Activated CD4-positive, alpha-beta memory T cell treated with anti-CD3 and anti-CD28 coated beads for 36 hours (primary cell): ENCODE data around the gene GCFC2. TPM values are rescaled to one million over a fixed set of nuclear protein-coding genes. Genes with fewer than 3 reads are reported as not detected.
"Not testable (repeated sequence)": the region's sequence is repeated elsewhere in the genome, so short reads cannot be mapped to it uniquely, and the experiment has no call there.

Experiments
- CTCF ChIA-PET: fragments of 350-600 bp; sonication (Branson Sonifier 250); formaldehyde crosslinking; loops from one replicate; lab custom pipeline; 2021; ENCODE audit warnings: antibody characterized with exemption, inconsistent platforms; lab: Charles Lee
- POLR2A ChIA-PET: fragments of 350-600 bp; sonication (Branson Sonifier 250); formaldehyde crosslinking; loops from one replicate; lab custom pipeline; 2021; ENCODE audit warnings: antibody characterized with exemption; lab: Charles Lee
- DNase-seq: peaks from one replicate; pipeline ENCODE4 v3.0.0-alpha.2; 2020
- H3K27ac Mint-ChIP-seq: one replicate; pipeline ENCODE4 v1.8.0; 2021; ENCODE audit warnings: mixed read lengths
- H3K27me3 Mint-ChIP-seq: one replicate; pipeline ENCODE4 v1.8.0; 2021; ENCODE audit warnings: mixed read lengths
- H3K36me3 Mint-ChIP-seq: one replicate; pipeline ENCODE4 v1.8.0; 2021; ENCODE audit warnings: mixed read lengths
- H3K4me1 Mint-ChIP-seq: one replicate; pipeline ENCODE4 v1.8.0; 2021; ENCODE audit warnings: low read depth, mixed read lengths
- H3K4me3 Mint-ChIP-seq: one replicate; pipeline ENCODE4 v1.8.0; 2021; ENCODE audit warnings: mild to moderate bottlenecking, mixed read lengths
- H3K9me3 Mint-ChIP-seq: one replicate; pipeline ENCODE4 v1.8.0; 2021; ENCODE audit warnings: mixed read lengths
- intact Hi-C: fragments of 100-400 bp; cut with micrococcal nuclease; formaldehyde crosslinking; loops from one replicate; pipeline ENCODE4 v1.15.1; 2023
- total RNA-seq, 2 experiments: library from RNA; stranded (reverse); gene quantifications; one replicate each; pipeline ENCODE4 v1.2.3, GENCODE V29; 2021

The GCFC2 gene
- total RNA-seq, 2 experiments from 2014 or later: 29.2 to 30.7 TPM

GRCh38 chr2:75711590-75711989, 875 bp upstream of the GCFC2 start:
- H3K36me3 Mint-ChIP-seq, H3K9me3 Mint-ChIP-seq, H3K27me3 Mint-ChIP-seq, DNase-seq, POLR2A ChIA-PET: not testable (repeated sequence)
- CTCF ChIA-PET: interaction anchor here (2.3 kb wide), 1 partner anchor 71 kb away, joined by 7 read pairs; no protein-coding TSS in a partner anchor
- intact Hi-C loops: loop anchor here (1.0 to 2.0 kb wide), 2 partner anchors 65 to 753 kb away; partner anchors contain the start of genes MRPL19 and POLE4
- Mint-ChIP-seq H3K27ac (peak overlapping the region; percentile 95), H3K4me3 (peak overlapping the region; percentile 91), H3K4me1 (peaks cover 25% of the 10 kb centered on the region)

DNA sequence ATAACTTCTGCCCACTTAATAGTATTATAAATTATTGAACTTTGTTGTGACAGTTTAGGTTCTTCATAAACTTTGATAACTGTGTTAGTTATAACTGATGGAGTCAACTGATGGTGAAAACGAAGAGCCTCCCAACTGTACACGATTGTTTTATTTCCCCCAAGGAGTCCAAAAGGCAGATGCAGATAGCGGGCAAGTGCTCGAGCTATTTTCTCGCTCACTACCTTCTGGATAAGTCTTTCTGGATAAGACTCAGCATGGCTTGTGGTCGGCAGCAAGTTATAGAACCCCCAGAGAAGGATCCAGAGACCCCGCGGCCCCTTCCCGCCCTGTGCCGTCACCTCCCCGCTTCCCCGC, 517 bp downstream of the GCFC2 start:
- H3K27me3 Mint-ChIP-seq: peaks cover under 1% of the 10 kb centered on the region

GRCh38 chr2:75709297-75709696, 1.4 kb downstream of the GCFC2 start:
- Mint-ChIP-seq H3K4me1 (peaks cover 28% of the 10 kb centered on the region), H3K4me3 (peak overlapping the region; percentile 71), H3K9me3 (no peaks in the 10 kb centered on the region), H3K27me3 (no peaks in the 10 kb centered on the region), H3K27ac (peak overlapping the region; percentile 10), H3K36me3 (peaks cover 25% of the 10 kb centered on the region)
- ChIA-PET POLR2A (no interaction called here), CTCF (interaction anchor here (0.6 to 2.7 kb wide), 6 partner anchors 8 to 69 kb away, joined by 3 to 6 read pairs (median 4); no protein-coding TSS in a partner anchor)
- no peak for DNase-seq
- intact Hi-C loops: no loop called here

More for the DNA sequence above, 517 bp downstream of the GCFC2 start:
- POLR2A ChIA-PET: interaction anchor here (1.0 to 1.6 kb wide), 2 partner anchors 41 to 63 kb away, joined by 3 to 11 read pairs; partner anchors contain the start of gene MRPL19
- CTCF ChIA-PET: interaction anchor here (0.6 to 2.3 kb wide), 5 partner anchors 31 to 70 kb away, joined by 3 to 7 read pairs (median 6); partner anchors contain the start of gene MRPL19
- Mint-ChIP-seq H3K9me3 (no peaks in the 10 kb centered on the region), H3K36me3 (peaks cover 16% of the 10 kb centered on the region), H3K4me3 (peak overlapping the region; percentile 91), H3K27ac (peak overlapping the region; percentile 95), H3K4me1 (peaks cover 32% of the 10 kb centered on the region)
- no peak for DNase-seq
- intact Hi-C loops: loop anchor here (2.0 kb wide), 1 partner anchor 751 kb away; the partner anchor contains the start of gene POLE4

DNA sequence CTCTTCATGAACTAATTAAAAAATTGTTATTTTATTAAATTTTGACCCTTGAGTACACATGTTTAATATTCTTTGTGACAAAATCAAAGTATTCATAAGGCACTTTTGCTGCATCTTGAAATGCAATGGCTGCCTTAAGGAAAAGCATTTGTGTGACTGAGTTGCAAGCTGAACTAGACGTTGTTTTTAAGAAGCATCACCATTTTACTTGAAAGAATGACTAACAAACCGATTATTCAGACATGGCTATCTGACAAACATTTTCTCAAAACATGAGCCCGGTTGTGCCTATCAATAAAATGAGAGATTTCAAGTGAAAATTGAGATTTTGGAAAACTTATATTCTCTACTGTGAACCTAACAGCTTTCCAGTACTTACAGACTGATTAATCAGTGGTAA, 2.8 kb downstream of the GCFC2 start:
- ChIA-PET CTCF (interaction anchor here (2.7 kb wide), 1 partner anchor 68 kb away, joined by 6 read pairs; no protein-coding TSS in a partner anchor), POLR2A (no interaction called here)
- H3K4me1 Mint-ChIP-seq: peaks cover 28% of the 10 kb centered on the region
- H3K36me3 Mint-ChIP-seq: peaks cover 35% of the 10 kb centered on the region
- peak overlapping the region; percentile 23 for H3K4me3 Mint-ChIP-seq
- no peak overlapping the region for H3K27ac Mint-ChIP-seq
- H3K27me3 Mint-ChIP-seq: no peaks in the 10 kb centered on the region
- DNase-seq: no peak
- intact Hi-C loops: loop anchor here (2.0 kb wide), 1 partner anchor 23 kb away; no protein-coding TSS in a partner anchor
- H3K9me3 Mint-ChIP-seq: no peaks in the 10 kb centered on the region

DNA sequence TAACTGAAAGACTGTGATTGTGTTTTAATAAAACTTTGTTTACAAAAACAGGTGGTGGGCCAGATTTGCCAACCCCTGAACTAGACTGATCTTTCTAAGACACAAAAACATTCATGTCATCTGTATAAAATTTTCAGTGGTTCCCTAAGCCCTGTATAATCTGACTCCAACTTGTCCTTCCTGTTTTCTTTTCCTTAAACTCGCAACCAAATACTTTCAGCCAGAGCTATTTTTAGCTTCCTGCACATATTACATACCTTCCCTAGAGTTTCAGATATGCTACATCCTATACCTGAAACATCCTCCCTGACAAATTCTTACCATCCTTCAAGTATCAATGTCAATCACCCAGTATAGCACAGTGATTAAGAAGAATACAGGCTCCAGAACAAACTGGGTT, 4.8 kb downstream of the GCFC2 start:
- intact Hi-C loops: loop anchor here (2.0 kb wide), 1 partner anchor 21 kb away; no protein-coding TSS in a partner anchor
- Mint-ChIP-seq H3K36me3 (peaks cover 45% of the 10 kb centered on the region), H3K9me3 (no peaks in the 10 kb centered on the region), H3K27ac (no peak overlapping the region), H3K27me3 (no peaks in the 10 kb centered on the region), H3K4me3 (no peak overlapping the region), H3K4me1 (peaks cover 23% of the 10 kb centered on the region)
- no peak for DNase-seq
- CTCF ChIA-PET: interaction anchor here (1.4 kb wide), 1 partner anchor 29 kb away, joined by 4 read pairs; no protein-coding TSS in a partner anchor
- POLR2A ChIA-PET: no interaction called here

DNA sequence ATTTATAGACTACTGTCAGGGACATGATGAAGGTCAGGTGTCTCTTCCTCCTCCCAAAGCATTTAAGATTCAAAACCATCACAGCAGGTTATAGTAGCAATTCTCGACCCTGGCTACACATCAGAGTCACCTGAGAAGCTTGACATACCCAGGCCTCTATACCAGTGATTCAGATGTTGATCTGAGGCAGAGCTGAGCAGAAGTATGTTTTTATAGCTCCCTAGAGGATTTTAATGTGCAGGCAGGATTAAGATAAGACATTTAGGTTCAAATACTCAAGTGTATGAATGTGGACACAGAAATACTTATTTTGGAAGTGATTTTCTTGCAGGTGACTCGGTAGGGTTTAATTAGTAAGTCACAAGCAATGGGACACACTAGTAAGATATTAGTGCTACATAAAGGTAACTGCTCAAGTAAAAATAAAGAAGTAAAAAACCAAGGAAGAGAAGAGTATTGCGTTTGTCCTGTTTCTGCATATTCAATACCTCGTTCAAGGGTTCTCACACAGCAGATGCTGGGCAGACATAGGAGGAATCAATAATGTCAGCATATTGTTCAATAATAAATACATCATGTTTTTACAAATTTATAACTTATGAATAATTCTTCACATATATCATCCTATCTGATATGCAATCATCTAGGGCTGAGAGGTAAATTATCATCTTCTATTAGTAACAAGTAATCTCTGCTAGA, 7.0 kb downstream of the GCFC2 start:
- Mint-ChIP-seq H3K27ac (no peak overlapping the region), H3K4me3 (no peak overlapping the region), H3K36me3 (peaks cover 59% of the 10 kb centered on the region), H3K4me1 (peaks cover 18% of the 10 kb centered on the region), H3K27me3 (no peaks in the 10 kb centered on the region), H3K9me3 (no peaks in the 10 kb centered on the region)
- intact Hi-C loops: no loop called here
- no peak for DNase-seq
- ChIA-PET CTCF (no interaction called here), POLR2A (no interaction called here)

GRCh38 chr2:75702593-75702992, 8.1 kb downstream of the GCFC2 start:
- H3K4me1 Mint-ChIP-seq: peaks cover 11% of the 10 kb centered on the region
- DNase-seq: no peak
- H3K27me3 Mint-ChIP-seq: no peaks in the 10 kb centered on the region
- H3K4me3 Mint-ChIP-seq: no peak overlapping the region
- H3K9me3 Mint-ChIP-seq: no peaks in the 10 kb centered on the region
- ChIA-PET POLR2A (no interaction called here), CTCF (no interaction called here)
- peaks cover 65% of the 10 kb centered on the region for H3K36me3 Mint-ChIP-seq
- intact Hi-C loops: no loop called here
- no peak overlapping the region for H3K27ac Mint-ChIP-seq

- Mint-ChIP-seq H3K27ac (no peak overlapping the region), H3K36me3 (peaks cover 56% of the 10 kb centered on the region), H3K27me3 (no peaks in the 10 kb centered on the region), H3K4me3 (no peak overlapping the region), H3K4me1 (no peaks in the 10 kb centered on the region), H3K9me3 (no peaks in the 10 kb centered on the region)
- intact Hi-C loops: no loop called here
- no peak for DNase-seq
- ChIA-PET CTCF (interaction anchor here (1.5 kb wide), 1 partner anchor 22 kb away, joined by 3 read pairs; no protein-coding TSS in a partner anchor), POLR2A (no interaction called here)
Observed at GRCh38 chr2:75698918-75699317, 11.8 kb downstream of the GCFC2 start.

DNA sequence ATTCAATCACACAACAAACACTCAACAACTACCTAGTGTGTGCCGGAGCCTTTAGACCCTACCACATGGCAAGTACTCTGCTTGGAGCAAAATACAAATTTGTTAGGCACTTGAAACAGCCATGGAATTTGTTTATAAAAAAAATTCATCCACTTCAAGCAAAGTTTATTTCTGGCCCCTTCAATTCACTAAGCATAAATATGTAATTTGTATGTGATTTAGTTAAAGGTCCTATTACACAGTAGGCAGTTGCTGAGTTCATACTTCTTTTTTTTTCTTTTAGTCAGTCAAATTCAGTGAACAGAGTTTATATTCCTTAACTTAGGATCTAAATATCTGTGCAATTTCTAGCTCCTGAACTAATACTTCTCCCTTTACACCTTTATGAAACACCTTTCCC, 22.5 kb downstream of the GCFC2 start:
- ChIA-PET CTCF (no interaction called here), POLR2A (no interaction called here)
- no peaks in the 10 kb centered on the region for H3K27me3 Mint-ChIP-seq
- intact Hi-C loops: no loop called here
- H3K27ac Mint-ChIP-seq: no peak overlapping the region
- H3K4me3 Mint-ChIP-seq: no peak overlapping the region
- peaks cover 40% of the 10 kb centered on the region for H3K36me3 Mint-ChIP-seq
- DNase-seq: no peak
- H3K4me1 Mint-ChIP-seq: peaks cover 12% of the 10 kb centered on the region
- H3K9me3 Mint-ChIP-seq: no peaks in the 10 kb centered on the region

GRCh38 chr2:75683430-75683829, 27.3 kb downstream of the GCFC2 start:
- POLR2A ChIA-PET, H3K27ac Mint-ChIP-seq, CTCF ChIA-PET, H3K4me3 Mint-ChIP-seq, H3K27me3 Mint-ChIP-seq, H3K9me3 Mint-ChIP-seq, DNase-seq, intact Hi-C loops: not testable (repeated sequence)
- H3K36me3 Mint-ChIP-seq: peaks cover 45% of the 10 kb centered on the region
- peaks cover 12% of the 10 kb centered on the region for H3K4me1 Mint-ChIP-seq

GRCh38 chr2:75680402-75680801, 30.3 kb downstream of the GCFC2 start:
- Mint-ChIP-seq H3K4me1 (peaks cover 17% of the 10 kb centered on the region), H3K9me3 (no peaks in the 10 kb centered on the region), H3K4me3 (no peak overlapping the region), H3K27ac (no peak overlapping the region), H3K27me3 (no peaks in the 10 kb centered on the region), H3K36me3 (peaks cover 30% of the 10 kb centered on the region)
- no peak for DNase-seq
- intact Hi-C loops: no loop called here
- CTCF ChIA-PET: interaction anchor here (2.6 to 6.7 kb wide), 2 partner anchors 33 to 40 kb away, joined by 8 to 53 read pairs; partner anchors contain the start of gene MRPL19
- POLR2A ChIA-PET: no interaction called here

DNA sequence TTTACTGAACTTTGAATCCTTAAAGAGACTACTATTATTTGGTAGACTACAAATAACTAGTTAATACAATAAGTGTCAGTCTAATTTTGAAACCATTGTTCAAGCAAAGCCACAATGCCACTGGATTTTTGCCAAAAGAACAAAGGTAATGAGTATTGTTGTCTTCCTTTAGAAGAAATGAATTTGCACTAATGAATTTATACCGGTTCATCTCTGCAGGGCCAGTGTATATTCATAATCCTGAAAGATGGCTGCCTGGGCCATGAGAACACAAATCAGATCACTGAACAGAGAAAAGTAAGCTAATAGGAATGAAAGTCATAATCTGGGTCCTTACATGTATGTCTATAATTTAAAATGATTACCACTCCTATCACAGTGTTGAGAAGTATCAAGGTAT, 31.2 kb downstream of the GCFC2 start:
- H3K36me3 Mint-ChIP-seq: peaks cover 27% of the 10 kb centered on the region
- intact Hi-C loops: no loop called here
- no peaks in the 10 kb centered on the region for H3K9me3 Mint-ChIP-seq
- DNase-seq: no peak
- H3K4me1 Mint-ChIP-seq: peaks cover 15% of the 10 kb centered on the region
- no peak overlapping the region for H3K27ac Mint-ChIP-seq
- no peaks in the 10 kb centered on the region for H3K27me3 Mint-ChIP-seq
- ChIA-PET CTCF (interaction anchor here (1.2 to 6.7 kb wide), 4 partner anchors 24 to 39 kb away, joined by 3 to 53 read pairs (median 6); partner anchors contain the start of gene MRPL19), POLR2A (no interaction called here)
- H3K4me3 Mint-ChIP-seq: no peak overlapping the region
